ENCODE results near the gene ADGRV1.
"Not testable (repeated sequence)": the region's sequence is repeated elsewhere in the genome, so short reads cannot be mapped to it uniquely, and the experiment has no call there.

ADGRV1 gene

GRCh38 chr5:90803876-90804275 lies 245.3 kb downstream of the ADGRV1 start:
- no peaks in the 10 kb centered on the region for H3K27me3 ChIP-seq (ENCODE audit: control insufficient read depth, insufficient read depth, low read length)
- no peak overlapping the region for H3K4me3 ChIP-seq (ENCODE audit: low read depth, low read length)
- no peaks in the 10 kb centered on the region for H3K36me3 ChIP-seq (ENCODE audit: control insufficient read depth, insufficient read depth, low read length)
- no peak overlapping the region for H3K9ac ChIP-seq (ENCODE audit: low read depth, low read length)
- no peaks in the 10 kb centered on the region for H3K4me1 ChIP-seq (ENCODE audit: control insufficient read depth, insufficient read depth, low read length)
- H3K9me3 ChIP-seq (ENCODE audit: control insufficient read depth, insufficient read depth, low read length): no peaks in the 10 kb centered on the region

GRCh38 chr5:90807496-90807895 lies 248.9 kb downstream of the ADGRV1 start:
- H3K4me1 ChIP-seq (ENCODE audit: control insufficient read depth, insufficient read depth, low read length): no peaks in the 10 kb centered on the region
- H3K9me3 ChIP-seq (ENCODE audit: control insufficient read depth, insufficient read depth, low read length): no peaks in the 10 kb centered on the region
- no peaks in the 10 kb centered on the region for H3K27me3 ChIP-seq (ENCODE audit: control insufficient read depth, insufficient read depth, low read length)
- H3K4me3 ChIP-seq (ENCODE audit: low read depth, low read length): no peak overlapping the region
- H3K9ac ChIP-seq (ENCODE audit: low read depth, low read length): no peak overlapping the region
- H3K36me3 ChIP-seq (ENCODE audit: control insufficient read depth, insufficient read depth, low read length): no peaks in the 10 kb centered on the region

GRCh38 chr5:90809311-90810056 lies 250.9 kb downstream of the ADGRV1 start:
- no peaks in the 10 kb centered on the region for H3K9me3 ChIP-seq (ENCODE audit: control insufficient read depth, insufficient read depth, low read length)
- no peak overlapping the region for H3K4me3 ChIP-seq (ENCODE audit: low read depth, low read length)
- H3K36me3 ChIP-seq (ENCODE audit: control insufficient read depth, insufficient read depth, low read length): no peaks in the 10 kb centered on the region
- no peaks in the 10 kb centered on the region for H3K4me1 ChIP-seq (ENCODE audit: control insufficient read depth, insufficient read depth, low read length)
- no peaks in the 10 kb centered on the region for H3K27me3 ChIP-seq (ENCODE audit: control insufficient read depth, insufficient read depth, low read length)
- no peak overlapping the region for H3K9ac ChIP-seq (ENCODE audit: low read depth, low read length)

- Histone ChIP-seq H3K4me1 (ENCODE audit: control insufficient read depth, insufficient read depth, low read length) (no peaks in the 10 kb centered on the region), H3K9ac (ENCODE audit: low read depth, low read length) (no peak overlapping the region), H3K4me3 (ENCODE audit: low read depth, low read length) (no peak overlapping the region), H3K9me3 (ENCODE audit: control insufficient read depth, insufficient read depth, low read length) (no peaks in the 10 kb centered on the region), H3K27me3 (ENCODE audit: control insufficient read depth, insufficient read depth, low read length) (no peaks in the 10 kb centered on the region), H3K36me3 (ENCODE audit: control insufficient read depth, insufficient read depth, low read length) (no peaks in the 10 kb centered on the region)
These were observed 251.6 kb downstream of the ADGRV1 start for GRCh38 chr5:90810211-90810610.

- no peak overlapping the region for H3K9ac ChIP-seq (ENCODE audit: low read depth, low read length)
- no peaks in the 10 kb centered on the region for H3K36me3 ChIP-seq (ENCODE audit: control insufficient read depth, insufficient read depth, low read length)
- no peaks in the 10 kb centered on the region for H3K9me3 ChIP-seq (ENCODE audit: control insufficient read depth, insufficient read depth, low read length)
- H3K27me3 ChIP-seq (ENCODE audit: control insufficient read depth, insufficient read depth, low read length): no peaks in the 10 kb centered on the region
- H3K4me1 ChIP-seq (ENCODE audit: control insufficient read depth, insufficient read depth, low read length): no peaks in the 10 kb centered on the region
- no peak overlapping the region for H3K4me3 ChIP-seq (ENCODE audit: low read depth, low read length)
These were observed 254.8 kb downstream of the ADGRV1 start for GRCh38 chr5:90813392-90813791.

GRCh38 chr5:90822062-90822461 lies 263.5 kb downstream of the ADGRV1 start:
- H3K9me3 ChIP-seq (ENCODE audit: control insufficient read depth, insufficient read depth, low read length); H3K4me3 ChIP-seq (ENCODE audit: low read depth, low read length); H3K36me3 ChIP-seq (ENCODE audit: control insufficient read depth, insufficient read depth, low read length); H3K9ac ChIP-seq (ENCODE audit: low read depth, low read length); H3K27me3 ChIP-seq (ENCODE audit: control insufficient read depth, insufficient read depth, low read length); H3K4me1 ChIP-seq (ENCODE audit: control insufficient read depth, insufficient read depth, low read length): not testable (repeated sequence)

- Histone ChIP-seq H3K27me3 (ENCODE audit: control insufficient read depth, insufficient read depth, low read length) (no peaks in the 10 kb centered on the region), H3K9me3 (ENCODE audit: control insufficient read depth, insufficient read depth, low read length) (no peaks in the 10 kb centered on the region), H3K9ac (ENCODE audit: low read depth, low read length) (no peak overlapping the region), H3K36me3 (ENCODE audit: control insufficient read depth, insufficient read depth, low read length) (no peaks in the 10 kb centered on the region), H3K4me1 (ENCODE audit: control insufficient read depth, insufficient read depth, low read length) (no peaks in the 10 kb centered on the region), H3K4me3 (ENCODE audit: low read depth, low read length) (no peak overlapping the region)
These were observed 265.8 kb downstream of the ADGRV1 start for GRCh38 chr5:90824436-90824835.

GRCh38 chr5:90830058-90830457 lies 271.5 kb downstream of the ADGRV1 start:
- no peak overlapping the region for H3K9ac ChIP-seq (ENCODE audit: low read depth, low read length)
- H3K9me3 ChIP-seq (ENCODE audit: control insufficient read depth, insufficient read depth, low read length): no peaks in the 10 kb centered on the region
- H3K4me3 ChIP-seq (ENCODE audit: low read depth, low read length): no peak overlapping the region
- H3K27me3 ChIP-seq (ENCODE audit: control insufficient read depth, insufficient read depth, low read length): no peaks in the 10 kb centered on the region
- H3K36me3 ChIP-seq (ENCODE audit: control insufficient read depth, insufficient read depth, low read length): no peaks in the 10 kb centered on the region
- no peaks in the 10 kb centered on the region for H3K4me1 ChIP-seq (ENCODE audit: control insufficient read depth, insufficient read depth, low read length)

GRCh38 chr5:90833753-90834152 lies 275.2 kb downstream of the ADGRV1 start:
- H3K4me3 ChIP-seq (ENCODE audit: low read depth, low read length): no peak overlapping the region
- no peaks in the 10 kb centered on the region for H3K36me3 ChIP-seq (ENCODE audit: control insufficient read depth, insufficient read depth, low read length)
- no peaks in the 10 kb centered on the region for H3K27me3 ChIP-seq (ENCODE audit: control insufficient read depth, insufficient read depth, low read length)
- H3K9me3 ChIP-seq (ENCODE audit: control insufficient read depth, insufficient read depth, low read length): no peaks in the 10 kb centered on the region
- no peak overlapping the region for H3K9ac ChIP-seq (ENCODE audit: low read depth, low read length)
- no peaks in the 10 kb centered on the region for H3K4me1 ChIP-seq (ENCODE audit: control insufficient read depth, insufficient read depth, low read length)

- Histone ChIP-seq H3K4me1 (ENCODE audit: control insufficient read depth, insufficient read depth, low read length) (no peaks in the 10 kb centered on the region), H3K9me3 (ENCODE audit: control insufficient read depth, insufficient read depth, low read length) (no peaks in the 10 kb centered on the region), H3K36me3 (ENCODE audit: control insufficient read depth, insufficient read depth, low read length) (no peaks in the 10 kb centered on the region), H3K27me3 (ENCODE audit: control insufficient read depth, insufficient read depth, low read length) (no peaks in the 10 kb centered on the region), H3K9ac (ENCODE audit: low read depth, low read length) (no peak overlapping the region), H3K4me3 (ENCODE audit: low read depth, low read length) (no peak overlapping the region)
These were observed 276.1 kb downstream of the ADGRV1 start for GRCh38 chr5:90834711-90835110.

GRCh38 chr5:90843443-90843842 lies 284.8 kb downstream of the ADGRV1 start:
- Histone ChIP-seq H3K9ac (ENCODE audit: low read depth, low read length) (no peak overlapping the region), H3K9me3 (ENCODE audit: control insufficient read depth, insufficient read depth, low read length) (no peaks in the 10 kb centered on the region), H3K4me3 (ENCODE audit: low read depth, low read length) (no peak overlapping the region), H3K4me1 (ENCODE audit: control insufficient read depth, insufficient read depth, low read length) (no peaks in the 10 kb centered on the region), H3K27me3 (ENCODE audit: control insufficient read depth, insufficient read depth, low read length) (no peaks in the 10 kb centered on the region), H3K36me3 (ENCODE audit: control insufficient read depth, insufficient read depth, low read length) (no peaks in the 10 kb centered on the region)

- Histone ChIP-seq H3K9me3 (ENCODE audit: control insufficient read depth, insufficient read depth, low read length) (no peaks in the 10 kb centered on the region), H3K9ac (ENCODE audit: low read depth, low read length) (no peak overlapping the region), H3K4me3 (ENCODE audit: low read depth, low read length) (no peak overlapping the region), H3K27me3 (ENCODE audit: control insufficient read depth, insufficient read depth, low read length) (no peaks in the 10 kb centered on the region), H3K4me1 (ENCODE audit: control insufficient read depth, insufficient read depth, low read length) (no peaks in the 10 kb centered on the region), H3K36me3 (ENCODE audit: control insufficient read depth, insufficient read depth, low read length) (no peaks in the 10 kb centered on the region)
These were observed 286.3 kb downstream of the ADGRV1 start for GRCh38 chr5:90844931-90845330.

All from iPS-15b (cell line).